PC-9 (cell line): Measurements from ENCODE around the gene CYTH2. TPM values are rescaled to one million over a fixed set of nuclear protein-coding genes. Genes with fewer than 3 reads are reported as not detected.

Experiments
- BruUV-seq: library from RNA; stranded (reverse); fragments of 400-500 nt; replicated peaks from 2 replicates; lab custom pipeline; 2021; lab: Mats Ljungman, UMichigan
- CTCF ChIA-PET: fragments of 300-600 bp; sonication (Branson Sonifier 250); formaldehyde crosslinking; loops from one replicate; lab custom pipeline; 2022; ENCODE audit warnings: antibody characterized with exemption; lab: Charles Lee
- POLR2A ChIA-PET: fragments of 300-600 bp; sonication (Branson Sonifier 250); formaldehyde crosslinking; loops from one replicate; lab custom pipeline; 2022; ENCODE audit warnings: antibody characterized with exemption; ENCODE audit not compliant: unreplicated experiment; lab: Charles Lee
- DNase-seq, 2 experiments: peaks; one replicate each; pipeline versions ENCODE4 v3.0.0 to v3.0.0-alpha.2; 2015 to 2022; ENCODE audit warnings: mixed read lengths in 1 of 2
- H2AFZ ChIP-seq: fragments of 200-600 bp; sonication (generic); 2 replicates; pipeline ENCODE4 v1.8.1; 2017; ENCODE audit warnings: antibody characterized with exemption
- H3F3A ChIP-seq: fragments of 200-600 bp; sonication (generic); 2 replicates; pipeline ENCODE4 v1.8.1; 2017; ENCODE audit warnings: antibody characterized with exemption, mild to moderate bottlenecking, low read depth; ENCODE audit not compliant: insufficient read depth
- H3K27ac ChIP-seq: fragments of 200-600 bp; sonication (generic); 2 replicates; pipeline ENCODE4 v1.6.1; 2016; ENCODE audit warnings: mixed run types
- H3K27me3 ChIP-seq: fragments of 200-600 bp; sonication (generic); 2 replicates; pipeline ENCODE4 v1.6.1; 2016; ENCODE audit warnings: low read depth, mixed run types; ENCODE audit not compliant: insufficient read depth
- H3K36me3 ChIP-seq: fragments of 200-600 bp; sonication (generic); 2 replicates; pipeline ENCODE4 v1.6.1; 2016; ENCODE audit warnings: low read depth, mixed run types
- H3K4me1 ChIP-seq: fragments of 200-600 bp; sonication (generic); replicated peaks from 2 replicates; pipeline ENCODE4 v1.6.1; 2016; ENCODE audit warnings: mixed run types; ENCODE audit not compliant: insufficient read depth
- H3K4me2 ChIP-seq: fragments of 200-600 bp; sonication (generic); 2 replicates; pipeline ENCODE4 v1.6.1; 2017; ENCODE audit warnings: mixed run types
- H3K4me3 ChIP-seq: fragments of 200-600 bp; sonication (generic); 2 replicates; pipeline ENCODE4 v1.6.1; 2016; ENCODE audit warnings: mixed run types
- H3K79me2 ChIP-seq: fragments of 200-600 bp; sonication (generic); 2 replicates; pipeline ENCODE4 v1.6.1; 2017; ENCODE audit warnings: low read depth, mixed run types
- H3K9me2 ChIP-seq: fragments of 200-600 bp; sonication (generic); 2 replicates; pipeline ENCODE4 v1.8.1; 2017; ENCODE audit warnings: mild to moderate bottlenecking; ENCODE audit not compliant: insufficient read depth
- H3K9me3 ChIP-seq: fragments of 200-600 bp; sonication (generic); 2 replicates; pipeline ENCODE4 v1.8.1; 2016; ENCODE audit warnings: low read depth; ENCODE audit not compliant: insufficient read depth
- H4K20me1 ChIP-seq: fragments of 200-600 bp; sonication (generic); 2 replicates; pipeline ENCODE4 v1.8.1; 2017; ENCODE audit not compliant: insufficient read depth
- EZH2 ChIP-seq: fragments of 200-600 bp; sonication (generic); IDR thresholded peaks from 2 replicates; pipeline ENCODE4 v1.8.0; 2017; ENCODE audit warnings: antibody characterized with exemption, low read depth
- intact Hi-C: fragments of 100-400 bp; cut with micrococcal nuclease; formaldehyde crosslinking; loops from one replicate; pipeline ENCODE4 v1.10.0; 2022; ENCODE audit not compliant: unreplicated experiment
- total RNA-seq: library from RNA; stranded (reverse); gene quantifications from 2 replicates; pipeline ENCODE4 v1.2.3, GENCODE V29; 2021
- TF ChIP-seq, protein P1 (sequence below): fragments of 200-600 bp; sonication (generic); conservative IDR thresholded peaks from 2 replicates; pipeline ENCODE4 v1.6.1; 2017; ENCODE audit warnings: mixed run types, antibody characterized with exemption, mild to moderate bottlenecking, moderate library complexity

The CYTH2 gene
- total RNA-seq, 1 experiment from 2014 or later, result 74.4 TPM

DNA sequence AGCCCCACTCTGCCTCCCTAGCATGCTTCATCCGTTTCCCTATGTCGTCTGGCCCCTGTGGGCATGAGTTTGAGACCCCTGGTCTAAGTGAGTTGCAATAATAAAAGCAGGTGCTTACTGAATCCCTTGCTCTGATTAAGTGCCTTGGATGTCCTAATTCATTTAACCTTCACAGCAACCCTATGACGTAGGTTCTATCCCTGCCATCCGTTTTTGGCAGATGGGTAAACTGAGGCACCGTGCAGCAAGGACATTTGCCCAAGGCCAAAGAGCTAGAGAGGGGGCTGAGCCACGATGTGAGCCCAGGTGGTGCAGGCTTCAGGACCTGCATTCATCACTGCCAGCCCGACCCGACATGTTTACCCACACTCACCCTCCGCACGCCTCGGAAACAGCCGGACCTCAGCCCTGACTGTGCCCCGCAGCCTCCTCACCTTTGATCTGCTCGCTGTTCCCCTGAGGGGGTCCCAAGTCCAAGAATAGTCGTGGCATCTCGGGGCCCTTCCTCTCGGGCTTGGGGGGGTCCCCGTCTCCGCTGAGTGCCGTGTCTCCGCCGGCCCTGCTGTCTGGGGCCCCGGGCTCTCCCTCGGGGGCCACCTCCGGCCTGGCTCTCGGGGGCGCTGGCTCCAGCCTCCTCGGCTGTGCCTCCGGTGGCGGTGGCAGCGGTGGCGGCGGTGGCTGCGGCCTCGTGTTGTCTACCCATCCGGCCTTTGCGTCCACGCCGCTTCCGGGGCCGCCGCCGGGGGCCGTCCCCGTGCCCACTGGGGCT is 28.0 kb downstream of the CYTH2 start:
- H2AFZ ChIP-seq, result no peak overlapping the region
- no peaks in the 10 kb centered on the region for H3K9me3 ChIP-seq
- no peaks in the 10 kb centered on the region for H3K36me3 ChIP-seq
- no peaks in the 10 kb centered on the region for H4K20me1 ChIP-seq
- BruUV-seq, result no TSS peak
- CTCF ChIA-PET, result no interaction called here
- no peaks in the 10 kb centered on the region for H3K27me3 ChIP-seq
- no peak for DNase-seq
- H3K4me1 ChIP-seq, result peaks cover 27% of the 10 kb centered on the region
- peaks cover 41% of the 10 kb centered on the region for H3F3A ChIP-seq
- TF ChIP-seq, protein P1, sequence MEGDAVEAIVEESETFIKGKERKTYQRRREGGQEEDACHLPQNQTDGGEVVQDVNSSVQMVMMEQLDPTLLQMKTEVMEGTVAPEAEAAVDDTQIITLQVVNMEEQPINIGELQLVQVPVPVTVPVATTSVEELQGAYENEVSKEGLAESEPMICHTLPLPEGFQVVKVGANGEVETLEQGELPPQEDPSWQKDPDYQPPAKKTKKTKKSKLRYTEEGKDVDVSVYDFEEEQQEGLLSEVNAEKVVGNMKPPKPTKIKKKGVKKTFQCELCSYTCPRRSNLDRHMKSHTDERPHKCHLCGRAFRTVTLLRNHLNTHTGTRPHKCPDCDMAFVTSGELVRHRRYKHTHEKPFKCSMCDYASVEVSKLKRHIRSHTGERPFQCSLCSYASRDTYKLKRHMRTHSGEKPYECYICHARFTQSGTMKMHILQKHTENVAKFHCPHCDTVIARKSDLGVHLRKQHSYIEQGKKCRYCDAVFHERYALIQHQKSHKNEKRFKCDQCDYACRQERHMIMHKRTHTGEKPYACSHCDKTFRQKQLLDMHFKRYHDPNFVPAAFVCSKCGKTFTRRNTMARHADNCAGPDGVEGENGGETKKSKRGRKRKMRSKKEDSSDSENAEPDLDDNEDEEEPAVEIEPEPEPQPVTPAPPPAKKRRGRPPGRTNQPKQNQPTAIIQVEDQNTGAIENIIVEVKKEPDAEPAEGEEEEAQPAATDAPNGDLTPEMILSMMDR, result no peak
- TF ChIP-seq EZH2, result no peak
- peaks cover 26% of the 10 kb centered on the region for H3K79me2 ChIP-seq
- H3K4me2 ChIP-seq, result no peak overlapping the region
- H3K4me3 ChIP-seq, result no peak overlapping the region
- H3K9me2 ChIP-seq, result no peaks in the 10 kb centered on the region
- intact Hi-C loops, result no loop called here
- H3K27ac ChIP-seq, result no peak overlapping the region
- POLR2A ChIA-PET, result no interaction called here

DNA sequence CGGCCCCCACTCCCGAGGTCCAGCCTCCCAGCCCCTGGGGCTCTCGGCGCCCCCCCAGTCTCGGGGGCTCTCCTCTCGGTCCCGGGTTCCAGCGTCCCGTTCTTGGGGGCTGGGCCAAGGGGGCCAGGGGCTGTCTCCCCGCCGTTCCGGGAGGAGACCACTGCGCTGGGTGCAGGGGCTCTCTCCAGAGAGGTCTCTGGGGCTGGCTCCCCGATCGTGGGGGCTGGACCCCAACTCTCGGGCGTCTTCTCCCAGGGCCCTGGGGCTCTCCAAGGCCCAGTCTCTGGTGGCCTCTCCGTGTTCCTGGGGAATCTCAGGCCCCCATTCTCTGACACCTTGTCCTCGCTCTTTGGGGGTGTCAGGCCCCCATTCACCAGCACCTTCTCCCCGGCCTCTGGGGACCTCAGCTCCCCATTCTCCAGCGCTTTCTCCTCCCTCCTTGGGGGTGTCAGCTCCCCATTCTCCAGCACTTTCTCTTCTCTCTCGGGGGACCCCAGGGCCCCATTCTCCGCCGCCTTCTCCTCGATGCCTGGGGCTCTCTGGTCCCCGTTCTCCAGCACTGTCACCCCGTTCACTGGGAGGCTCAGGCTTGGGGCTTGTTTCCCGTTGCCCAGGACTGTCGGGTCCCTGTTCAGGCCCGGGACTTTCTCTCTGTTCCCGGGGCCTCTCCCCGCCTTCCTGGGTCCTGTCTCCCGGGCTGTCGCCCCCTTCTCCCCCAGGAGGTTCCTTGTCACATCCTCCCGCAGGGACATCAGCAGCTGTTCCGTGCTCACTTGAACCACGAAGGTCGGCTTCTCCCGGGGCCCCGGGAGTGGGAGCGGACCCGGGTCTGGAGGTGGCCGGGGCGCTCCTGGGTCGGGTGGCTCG is 28.8 kb downstream of the CYTH2 start:
- Histone ChIP-seq H3K79me2 (peaks cover 26% of the 10 kb centered on the region), H3K4me3 (no peak overlapping the region), H2AFZ (no peak overlapping the region), H3K9me2 (no peaks in the 10 kb centered on the region), H3F3A (peaks cover 36% of the 10 kb centered on the region), H4K20me1 (no peaks in the 10 kb centered on the region), H3K4me2 (no peak overlapping the region), H3K36me3 (no peaks in the 10 kb centered on the region), H3K27ac (no peak overlapping the region), H3K4me1 (peaks cover 27% of the 10 kb centered on the region), H3K9me3 (no peaks in the 10 kb centered on the region), H3K27me3 (no peaks in the 10 kb centered on the region)
- ChIA-PET CTCF (no interaction called here), POLR2A (no interaction called here)
- no peak for DNase-seq
- intact Hi-C loops, result no loop called here
- BruUV-seq, result no TSS peak
- TF ChIP-seq EZH2, result no peak
- TF ChIP-seq, protein P1, result no peak

DNA sequence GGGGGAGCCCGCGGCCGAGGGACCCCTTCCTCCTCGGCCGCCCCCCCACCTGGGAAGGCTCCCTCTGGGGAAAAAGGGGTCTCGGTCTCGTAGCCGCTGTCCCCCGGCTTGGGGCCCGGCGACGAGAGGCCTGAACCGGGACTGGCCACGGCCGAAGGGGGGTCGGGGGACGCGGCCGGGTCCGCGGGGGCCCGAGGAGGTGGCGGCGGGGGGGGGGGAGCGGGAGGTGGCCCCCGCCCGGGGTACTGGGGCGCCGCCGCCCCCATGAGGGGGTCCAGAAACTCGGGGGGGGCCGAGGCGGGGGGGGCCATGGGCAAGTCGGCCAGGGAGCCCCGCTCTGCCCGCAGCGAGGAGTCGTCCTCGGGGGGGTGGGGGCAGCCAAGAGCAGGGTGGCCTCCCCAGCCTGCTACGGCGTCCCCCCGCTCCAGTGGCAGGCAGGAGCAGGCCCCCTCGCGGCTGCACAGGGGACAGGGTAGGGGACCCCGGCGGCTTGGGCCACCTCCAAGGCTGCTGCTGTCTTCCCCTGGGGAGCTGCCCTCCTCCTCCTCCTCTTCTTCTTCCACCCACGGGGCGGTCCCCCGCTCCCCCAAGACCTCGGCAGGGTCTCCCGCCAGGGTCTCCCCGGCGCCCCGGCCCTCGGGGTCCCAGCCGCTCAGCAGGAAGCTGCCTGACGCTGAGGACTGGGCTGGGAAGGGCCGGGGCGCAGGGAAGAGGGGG is 29.6 kb downstream of the CYTH2 start:
- no peak overlapping the region for H3K4me3 ChIP-seq
- TF ChIP-seq, protein P1, result no peak
- TF ChIP-seq EZH2, result no peak
- intact Hi-C loops, result no loop called here
- H3K9me3 ChIP-seq, result no peaks in the 10 kb centered on the region
- H3K36me3 ChIP-seq, result no peaks in the 10 kb centered on the region
- no peaks in the 10 kb centered on the region for H4K20me1 ChIP-seq
- no peaks in the 10 kb centered on the region for H3K27me3 ChIP-seq
- H3K4me2 ChIP-seq, result no peak overlapping the region
- DNase-seq, result no peak
- H3K27ac ChIP-seq, result no peak overlapping the region
- no TSS peak for BruUV-seq
- ChIA-PET POLR2A (no interaction called here), CTCF (no interaction called here)
- H3F3A ChIP-seq, result peaks cover 44% of the 10 kb centered on the region
- peaks cover 26% of the 10 kb centered on the region for H3K79me2 ChIP-seq
- no peak overlapping the region for H2AFZ ChIP-seq
- H3K9me2 ChIP-seq, result no peaks in the 10 kb centered on the region
- H3K4me1 ChIP-seq, result peaks cover 27% of the 10 kb centered on the region
